Measurements from ENCODE around the gene F11.
"Not testable (repeated sequence)": the region's sequence is repeated elsewhere in the genome, so short reads cannot be mapped to it uniquely, and the experiment has no call there.

DNA sequence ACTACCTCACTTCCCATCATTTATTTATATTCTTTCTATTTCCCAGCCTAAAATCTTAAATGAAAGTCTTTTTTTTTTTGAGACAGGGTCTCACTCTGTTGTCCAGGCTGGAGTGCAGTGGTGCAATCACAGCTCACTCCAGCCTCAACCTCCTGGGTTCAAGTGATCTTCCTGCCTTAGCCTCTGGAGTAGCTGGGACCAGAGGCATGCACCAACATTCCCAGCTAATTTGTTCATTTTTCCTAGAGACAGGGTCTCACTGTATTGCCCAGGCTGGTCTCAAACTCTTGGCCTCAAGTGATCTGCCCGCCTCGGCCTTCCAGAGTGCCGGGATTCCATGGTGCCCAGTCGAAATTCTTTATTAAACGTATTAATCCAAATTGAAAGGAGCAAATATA is 7.4 kb downstream of the F11 start:
- TF ChIP-seq, protein P1, sequence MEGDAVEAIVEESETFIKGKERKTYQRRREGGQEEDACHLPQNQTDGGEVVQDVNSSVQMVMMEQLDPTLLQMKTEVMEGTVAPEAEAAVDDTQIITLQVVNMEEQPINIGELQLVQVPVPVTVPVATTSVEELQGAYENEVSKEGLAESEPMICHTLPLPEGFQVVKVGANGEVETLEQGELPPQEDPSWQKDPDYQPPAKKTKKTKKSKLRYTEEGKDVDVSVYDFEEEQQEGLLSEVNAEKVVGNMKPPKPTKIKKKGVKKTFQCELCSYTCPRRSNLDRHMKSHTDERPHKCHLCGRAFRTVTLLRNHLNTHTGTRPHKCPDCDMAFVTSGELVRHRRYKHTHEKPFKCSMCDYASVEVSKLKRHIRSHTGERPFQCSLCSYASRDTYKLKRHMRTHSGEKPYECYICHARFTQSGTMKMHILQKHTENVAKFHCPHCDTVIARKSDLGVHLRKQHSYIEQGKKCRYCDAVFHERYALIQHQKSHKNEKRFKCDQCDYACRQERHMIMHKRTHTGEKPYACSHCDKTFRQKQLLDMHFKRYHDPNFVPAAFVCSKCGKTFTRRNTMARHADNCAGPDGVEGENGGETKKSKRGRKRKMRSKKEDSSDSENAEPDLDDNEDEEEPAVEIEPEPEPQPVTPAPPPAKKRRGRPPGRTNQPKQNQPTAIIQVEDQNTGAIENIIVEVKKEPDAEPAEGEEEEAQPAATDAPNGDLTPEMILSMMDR (IDR thresholded peaks at IDR 0.05): not testable (repeated sequence)
- TF ChIP-seq POLR2A (IDR thresholded peaks at IDR 0.05): not testable (repeated sequence)
